T-helper 17 cell (primary cell): Measurements from ENCODE around the gene RHCE. TPM values are rescaled to one million over a fixed set of nuclear protein-coding genes. Genes with fewer than 3 reads are reported as not detected.
"Not testable (repeated sequence)": the region's sequence is repeated elsewhere in the genome, so short reads cannot be mapped to it uniquely, and the experiment has no call there.

Experiments
- ATAC-seq: fragments of 150-1000 bp; cut with Tn5 transposase; 2 replicates; pipeline ENCODE4 v1.10.0; 2021; ENCODE audit warnings: mild to moderate bottlenecking, moderate library complexity
- DNase-seq, 3 donors: peaks; one replicate each; pipeline versions ENCODE4 v3.0.0 to v3.0.0-alpha.2; 2020 to 2021
- H3K9me3 ChIP-seq: one replicate; pipeline ENCODE4 v1.7.0; 2013; ENCODE audit warnings: low read length, mild to moderate bottlenecking; ENCODE audit not compliant: control insufficient read depth, poor library complexity, severe bottlenecking
- H3K27ac Mint-ChIP-seq: one replicate; pipeline ENCODE4 v1.8.0; 2022; ENCODE audit warnings: mild to moderate bottlenecking, moderate library complexity, mixed read lengths
- H3K27me3 Mint-ChIP-seq: one replicate; pipeline ENCODE4 v1.8.0; 2022; ENCODE audit warnings: mixed read lengths
- H3K36me3 Mint-ChIP-seq: one replicate; pipeline ENCODE4 v1.8.0; 2022; ENCODE audit warnings: low read depth, mixed read lengths
- H3K4me1 Mint-ChIP-seq: one replicate; pipeline ENCODE4 v1.8.0; 2022; ENCODE audit warnings: mild to moderate bottlenecking, mixed read lengths
- H3K4me3 Mint-ChIP-seq: one replicate; pipeline ENCODE4 v1.8.0; 2022; ENCODE audit warnings: mild to moderate bottlenecking, moderate library complexity, mixed read lengths
- total RNA-seq, 4 donors: library from RNA in 2 of 4; stranded (reverse) in 2 of 4; gene quantifications; one replicate each; pipeline ENCODE4 v1.2.3 and lab custom pipeline; 2022 to 2026

RHCE gene
- total RNA-seq, 2 donors from 2014 or later, result not detected

- not testable (repeated sequence) for H3K27ac Mint-ChIP-seq, H3K36me3 Mint-ChIP-seq, H3K4me1 Mint-ChIP-seq, ATAC-seq, H3K27me3 Mint-ChIP-seq, DNase-seq, H3K4me3 Mint-ChIP-seq, H3K9me3 ChIP-seq
Observed at GRCh38 chr1:25312806-25313470, 107.7 kb downstream of the RHCE start.

Other genes starting within 250 kb of the RHCE start
- gene SYF2, start 188.3 kb downstream of the RHCE start, total RNA-seq, result 10 to 100 TPM; 61.5 to 80.6 TPM
- gene RSRP1, start 173.4 kb downstream of the RHCE start, total RNA-seq, result 100 to 1,000 TPM; 483 to 509 TPM
- 1 to 10 TPM in 1 of 2 donors, under 1 TPM in 1; 0.20 to 5.0 TPM for gene RHD, start 148.3 kb downstream of the RHCE start, total RNA-seq
- 100 to 1,000 TPM in 1 of 2 donors, 10 to 100 TPM in 1; 99.8 to 144 TPM for gene TMEM50A, start 82.5 kb downstream of the RHCE start, total RNA-seq
- gene MACO1, start 10.1 kb upstream of the RHCE start, total RNA-seq, result 10 to 100 TPM; 16.3 to 21.6 TPM
- 10 to 100 TPM; 90.3 to 96.6 TPM for gene LDLRAP1, start 122.8 kb upstream of the RHCE start, total RNA-seq
- 10 to 100 TPM; 16.9 to 27.3 TPM for gene MAN1C1, start 196.0 kb upstream of the RHCE start, total RNA-seq